EH (cell line): Measurements from ENCODE around the gene KCTD6.

ENCODE experiments used
- DNase-seq: peaks from one replicate; pipeline ENCODE4 v3.0.0-alpha.2; 2015; ENCODE audit warnings: low read depth

Gene KCTD6

GRCh38 chr3:58485801-58486435 lies 6.0 kb upstream of the KCTD6 start:
- DNase-seq, result no peak

- DNase-seq, result peak; percentile 83
These were observed 4.6 kb upstream of the KCTD6 start for GRCh38 chr3:58487140-58487886.

GRCh38 chr3:58488967-58489366 lies 2.9 kb upstream of the KCTD6 start:
- no peak for DNase-seq

GRCh38 chr3:58490860-58491501 lies 915 bp upstream of the KCTD6 start:
- no peak for DNase-seq

- DNase-seq, result peak; percentile 22
These were observed 604 bp downstream of the KCTD6 start for GRCh38 chr3:58492494-58492905.

- no peak for DNase-seq
These were observed 2.2 kb downstream of the KCTD6 start for GRCh38 chr3:58494107-58494506.

GRCh38 chr3:58495101-58495500 lies 3.2 kb downstream of the KCTD6 start:
- peak; percentile 66 for DNase-seq

GRCh38 chr3:58496206-58496857 lies 4.4 kb downstream of the KCTD6 start:
- no peak for DNase-seq

- DNase-seq, result peak; percentile 8
These were observed 5.2 kb downstream of the KCTD6 start for GRCh38 chr3:58497097-58497496.

GRCh38 chr3:58502872-58503271 lies 11.0 kb downstream of the KCTD6 start:
- DNase-seq, result no peak

- DNase-seq, result no peak
These were observed 15.6 kb downstream of the KCTD6 start for GRCh38 chr3:58507356-58508078.

GRCh38 chr3:58508437-58508836 lies 16.5 kb downstream of the KCTD6 start:
- DNase-seq, result no peak

- no peak for DNase-seq
These were observed 22.5 kb downstream of the KCTD6 start for GRCh38 chr3:58514405-58514804.

- DNase-seq, result no peak
These were observed 26.4 kb downstream of the KCTD6 start for GRCh38 chr3:58518291-58518789.

GRCh38 chr3:58519668-58520402 lies 27.9 kb downstream of the KCTD6 start:
- DNase-seq, result no peak

GRCh38 chr3:58520403-58521335 lies 28.8 kb downstream of the KCTD6 start:
- DNase-seq, result peak; percentile 44

- no peak for DNase-seq
These were observed 29.4 kb downstream of the KCTD6 start for GRCh38 chr3:58521336-58521670.

GRCh38 chr3:58521917-58522631 lies 30.2 kb downstream of the KCTD6 start:
- no peak for DNase-seq

GRCh38 chr3:58522759-58523425 lies 31.0 kb downstream of the KCTD6 start:
- no peak for DNase-seq
